MCF 10A (cell line): ENCODE measurements around the gene MOB3B. TPM values are rescaled to one million over a fixed set of nuclear protein-coding genes. Genes with fewer than 3 reads are reported as not detected.

Source experiments
- BruUV-seq: library from RNA; stranded (reverse); fragments of 400-500 nt; replicated peaks from 2 replicates; lab custom pipeline; 2021; lab: Mats Ljungman, UMichigan
- CTCF ChIA-PET: fragments of 300-600 bp; sonication (Branson Sonifier 250); formaldehyde crosslinking; extraction: SDS; loops from one replicate; lab custom pipeline; 2021; ENCODE audit warnings: antibody characterized with exemption, inconsistent platforms; lab: Yijun Ruan, JAX
- POLR2A ChIA-PET: fragments of 300-600, 350-650 bp; sonication (Branson Sonifier 250); formaldehyde crosslinking; extraction: SDS; loops from one replicate; lab custom pipeline; 2020; ENCODE audit warnings: antibody characterized with exemption, inconsistent platforms; lab: Yijun Ruan, JAX
- DNase-seq: peaks from one replicate; pipeline ENCODE4 v3.0.0-alpha.2; 2018; ENCODE audit not compliant: unreplicated experiment
- H3K27ac Mint-ChIP-seq: one replicate; pipeline ENCODE4 v1.8.0; 2022; ENCODE audit warnings: mild to moderate bottlenecking, low read depth, mixed read lengths; ENCODE audit not compliant: unreplicated experiment
- H3K27me3 Mint-ChIP-seq: one replicate; pipeline ENCODE4 v1.8.0; 2022; ENCODE audit warnings: mixed read lengths; ENCODE audit not compliant: insufficient read depth, unreplicated experiment
- H3K36me3 Mint-ChIP-seq: one replicate; pipeline ENCODE4 v1.8.0; 2022; ENCODE audit warnings: mild to moderate bottlenecking, moderate library complexity, mixed read lengths; ENCODE audit not compliant: insufficient read depth, unreplicated experiment
- H3K4me1 Mint-ChIP-seq: one replicate; pipeline ENCODE4 v1.8.0; 2022; ENCODE audit warnings: mixed read lengths; ENCODE audit not compliant: insufficient read depth, unreplicated experiment
- H3K4me3 Mint-ChIP-seq: one replicate; pipeline ENCODE4 v1.8.0; 2022; ENCODE audit warnings: mild to moderate bottlenecking, moderate library complexity, mixed read lengths; ENCODE audit not compliant: unreplicated experiment
- H3K9me3 Mint-ChIP-seq: one replicate; pipeline ENCODE4 v1.8.0; 2022; ENCODE audit warnings: mixed read lengths; ENCODE audit not compliant: unreplicated experiment
- CTCF ChIP-seq: fragments of 200-600 bp; IDR thresholded peaks from one replicate; pipeline ENCODE4 v1.8.0; 2022; ENCODE audit warnings: antibody characterized with exemption, mild to moderate bottlenecking; ENCODE audit not compliant: unreplicated experiment
- intact Hi-C: fragments of 100-400 bp; cut with micrococcal nuclease; formaldehyde crosslinking; loops from 2 replicates; pipeline ENCODE4 v1.14.1; 2022
- total RNA-seq: library from RNA; stranded (reverse); gene quantifications from 2 replicates; pipeline ENCODE4 v1.2.3, GENCODE V29; 2022

MOB3B gene
- total RNA-seq, 1 experiment from 2014 or later = 3.7 TPM

GRCh38 chr9:27572566-27572917 is 42.9 kb upstream of the MOB3B start:
- Mint-ChIP-seq H3K27ac (peak overlapping the region; percentile 100), H3K9me3 (no peaks in the 10 kb centered on the region), H3K4me1 (peaks cover 14% of the 10 kb centered on the region), H3K4me3 (peak overlapping the region; percentile 83), H3K27me3 (no peaks in the 10 kb centered on the region), H3K36me3 (no peaks in the 10 kb centered on the region)
- DNase-seq = peak; percentile 54
- intact Hi-C loops = loop anchor here (10.0 kb wide), 1 partner anchor 502 kb away; no protein-coding TSS in a partner anchor
- BruUV-seq = TSS peak; percentile 67
- TF ChIP-seq CTCF = no peak
- ChIA-PET POLR2A (interaction anchor here (0.6 to 2.3 kb wide), 7 partner anchors 9 to 1531 kb away, joined by 3 to 9 read pairs (median 4); no protein-coding TSS in a partner anchor), CTCF (no interaction called here)

- no TSS peak for BruUV-seq
- intact Hi-C loops = loop anchor here (10.0 kb wide), 1 partner anchor 503 kb away; no protein-coding TSS in a partner anchor
- no peak for DNase-seq
Measured at GRCh38 chr9:27572061-27572460, 42.4 kb upstream of the MOB3B start.

GRCh38 chr9:27571011-27571410 is 41.4 kb upstream of the MOB3B start:
- peaks cover 7% of the 10 kb centered on the region for H3K36me3 Mint-ChIP-seq
- intact Hi-C loops = loop anchor here (10.0 kb wide), 1 partner anchor 504 kb away; no protein-coding TSS in a partner anchor
- no peak for DNase-seq
- no peak for TF ChIP-seq CTCF
- H3K27ac Mint-ChIP-seq = no peak overlapping the region
- CTCF ChIA-PET = interaction anchor here (1.4 to 1.5 kb wide), 2 partner anchors 9 to 23 kb away, joined by 3 to 4 read pairs; no protein-coding TSS in a partner anchor
- H3K9me3 Mint-ChIP-seq = no peaks in the 10 kb centered on the region
- H3K27me3 Mint-ChIP-seq = no peaks in the 10 kb centered on the region
- H3K4me1 Mint-ChIP-seq = peaks cover 16% of the 10 kb centered on the region
- POLR2A ChIA-PET = interaction anchor here (0.7 kb wide), 1 partner anchor 623 kb away, joined by 3 read pairs; no protein-coding TSS in a partner anchor
- BruUV-seq = no TSS peak
- no peak overlapping the region for H3K4me3 Mint-ChIP-seq

More at GRCh38 chr9:27572061-27572460, 42.4 kb upstream of the MOB3B start:
- Mint-ChIP-seq H3K4me3 (peak overlapping the region; percentile 83), H3K27me3 (no peaks in the 10 kb centered on the region), H3K36me3 (no peaks in the 10 kb centered on the region), H3K27ac (no peak overlapping the region), H3K4me1 (peaks cover 16% of the 10 kb centered on the region), H3K9me3 (no peaks in the 10 kb centered on the region)
- POLR2A ChIA-PET = interaction anchor here (0.6 to 2.3 kb wide), 4 partner anchors 8 to 1531 kb away, joined by 3 to 9 read pairs (median 6); no protein-coding TSS in a partner anchor
- CTCF ChIA-PET = interaction anchor here (0.7 kb wide), 1 partner anchor 320 kb away, joined by 3 read pairs; no protein-coding TSS in a partner anchor
- no peak for TF ChIP-seq CTCF

- no peak overlapping the region for H3K4me3 Mint-ChIP-seq
- H3K4me1 Mint-ChIP-seq = peaks cover 5% of the 10 kb centered on the region
- POLR2A ChIA-PET = no interaction called here
- H3K9me3 Mint-ChIP-seq = no peaks in the 10 kb centered on the region
- CTCF ChIA-PET = interaction anchor here (0.7 kb wide), 2 partner anchors 40 to 157 kb away, joined by 3 read pairs; partner anchors contain the start of gene MOB3B
- peaks cover 14% of the 10 kb centered on the region for H3K36me3 Mint-ChIP-seq
- TF ChIP-seq CTCF = no peak
- H3K27me3 Mint-ChIP-seq = no peaks in the 10 kb centered on the region
- no peak overlapping the region for H3K27ac Mint-ChIP-seq
- intact Hi-C loops = no loop called here
- no TSS peak for BruUV-seq
- peak; percentile 11 for DNase-seq
Measured at GRCh38 chr9:27569406-27569805, 39.8 kb upstream of the MOB3B start.
